Lower leg skin (tissue), 4 donors: ENCODE data around the gene PHLDB3. TPM values are rescaled to one million over a fixed set of nuclear protein-coding genes. Genes with fewer than 3 reads are reported as not detected.

Experiments
- DNase-seq, 2 donors: peaks; one replicate each; pipeline ENCODE4 v3.0.0-alpha.2; 2019; ENCODE audit warnings: low spot score in 2 of 2
- H3K4me3 ChIP-seq: fragments of 200-600 bp; sonication (generic); 2 replicates; pipeline ENCODE4 v1.5.1; 2017; ENCODE audit warnings: mild to moderate bottlenecking, low read depth; ENCODE audit not compliant: poor library complexity, severe bottlenecking
- POLR2A ChIP-seq, 2 donors: fragments of 450-650 bp; IDR thresholded peaks; one replicate each; pipeline ENCODE4 v1.6.1; 2016 to 2017; ENCODE audit warnings: antibody characterized with exemption in 2 of 2, mild to moderate bottlenecking in 1 of 2, moderate library complexity in 1 of 2
- WGBS, 2 donors: methylation state at CpG; one replicate each; pipeline ENCODE4 v1.1.5; 2018; 5-methylcytosine and 5-hydroxymethylcytosine counted together
- intact Hi-C: fragments of 100-400 bp; cut with DNase I; formaldehyde crosslinking; loops from one replicate; pipeline ENCODE4 v1.15.0; 2023; ENCODE audit warnings: low total_unique reads
- total RNA-seq, 4 donors: library from RNA; depleted of rRNA; stranded (reverse); fragments of >200 nt; gene quantifications; one replicate each; pipeline ENCODE4 v1.1.0, GENCODE V29; 2016
- TF ChIP-seq, protein P1 (sequence below), 3 donors: fragments of 450-650 bp; IDR thresholded peaks; one replicate each; pipeline ENCODE4 v1.5.1; 2016; ENCODE audit warnings: antibody characterized with exemption in 3 of 3, mild to moderate bottlenecking in 3 of 3, moderate library complexity in 2 of 3

PHLDB3 gene
- total RNA-seq, 4 donors from 2014 or later, result 86.9 to 136 (median 114) TPM

DNA sequence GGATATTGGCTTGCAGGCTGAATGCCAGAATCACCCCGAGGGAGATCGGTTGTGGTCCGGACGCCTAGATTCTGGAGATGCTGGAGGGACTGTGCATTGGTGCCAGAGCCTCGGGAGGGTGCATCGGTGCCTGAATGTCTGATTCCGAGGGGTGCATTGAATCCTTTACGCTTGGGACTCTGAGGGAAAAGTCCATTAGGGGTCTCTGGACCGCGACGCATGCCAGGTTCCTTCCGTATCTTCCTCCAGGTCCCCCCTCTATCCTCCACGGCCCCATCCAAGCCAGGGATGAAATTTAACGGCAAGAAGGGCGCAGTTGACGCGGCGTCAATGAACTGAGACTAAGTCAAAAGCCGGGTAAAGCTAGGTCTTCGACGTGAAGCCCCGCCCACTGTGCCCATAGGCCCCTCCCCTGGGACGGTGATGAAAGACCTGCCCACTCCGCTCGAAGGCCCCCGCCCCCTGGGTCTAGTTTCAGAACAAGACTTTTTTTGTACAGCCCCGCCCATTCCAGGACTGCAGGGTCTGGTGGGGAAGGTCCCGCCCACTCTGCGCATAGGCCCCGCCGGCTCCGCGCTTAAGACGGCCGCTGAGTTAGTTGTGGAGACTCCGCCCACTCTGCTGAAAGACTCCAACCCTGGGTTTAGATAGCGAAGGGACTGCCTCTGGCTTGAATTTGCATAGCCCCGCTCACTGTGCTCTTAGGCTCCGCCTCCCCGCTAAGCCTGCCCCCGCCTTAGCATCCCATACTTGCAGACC lies 29.2 kb upstream of the PHLDB3 start:
- WGBS, 2 donors, result 1% methylated on average over 34 to 41 of the region's 41 CpGs
- intact Hi-C loops, result no loop called here

DNA sequence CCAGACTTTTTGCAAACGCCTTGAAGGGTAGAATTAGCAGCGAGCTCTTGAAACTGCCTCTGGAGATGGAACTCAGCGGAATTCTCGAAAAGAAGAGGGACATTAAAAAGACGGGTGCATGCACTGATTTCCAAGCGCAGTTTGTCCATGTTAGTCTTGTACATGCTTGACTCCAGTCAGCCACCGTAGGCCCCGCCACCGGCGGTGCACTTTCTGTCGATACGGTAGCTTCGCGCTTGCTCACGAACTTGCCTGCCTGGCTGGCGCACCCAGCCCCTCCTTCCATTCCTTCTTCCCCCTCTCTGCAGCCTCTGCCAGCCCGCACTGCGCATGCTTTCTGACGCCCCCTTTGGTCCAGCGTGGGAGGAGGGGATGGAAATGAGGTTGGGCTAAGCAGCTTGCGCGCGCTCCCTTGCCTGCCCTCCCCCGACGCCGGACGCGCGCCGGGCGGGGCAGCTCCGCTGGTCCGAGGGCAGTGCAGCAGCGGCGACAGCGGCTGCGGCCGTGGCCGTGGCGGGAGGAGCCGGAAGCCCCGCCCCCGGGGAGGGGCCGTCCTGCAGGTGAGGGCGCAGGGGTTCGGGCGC lies 28.5 kb upstream of the PHLDB3 start, which contains the start of gene ZNF575:
Gene ZNF575 (plus strand): TSS at position 227 of the 584 bp plus-strand sequence. CDS start 1,235 bp downstream, outside the sequence.
- intact Hi-C loops, result no loop called here
- peak within 1 kb of the TSS; percentile 60 for H3K4me3 ChIP-seq
- TF ChIP-seq, protein P1, sequence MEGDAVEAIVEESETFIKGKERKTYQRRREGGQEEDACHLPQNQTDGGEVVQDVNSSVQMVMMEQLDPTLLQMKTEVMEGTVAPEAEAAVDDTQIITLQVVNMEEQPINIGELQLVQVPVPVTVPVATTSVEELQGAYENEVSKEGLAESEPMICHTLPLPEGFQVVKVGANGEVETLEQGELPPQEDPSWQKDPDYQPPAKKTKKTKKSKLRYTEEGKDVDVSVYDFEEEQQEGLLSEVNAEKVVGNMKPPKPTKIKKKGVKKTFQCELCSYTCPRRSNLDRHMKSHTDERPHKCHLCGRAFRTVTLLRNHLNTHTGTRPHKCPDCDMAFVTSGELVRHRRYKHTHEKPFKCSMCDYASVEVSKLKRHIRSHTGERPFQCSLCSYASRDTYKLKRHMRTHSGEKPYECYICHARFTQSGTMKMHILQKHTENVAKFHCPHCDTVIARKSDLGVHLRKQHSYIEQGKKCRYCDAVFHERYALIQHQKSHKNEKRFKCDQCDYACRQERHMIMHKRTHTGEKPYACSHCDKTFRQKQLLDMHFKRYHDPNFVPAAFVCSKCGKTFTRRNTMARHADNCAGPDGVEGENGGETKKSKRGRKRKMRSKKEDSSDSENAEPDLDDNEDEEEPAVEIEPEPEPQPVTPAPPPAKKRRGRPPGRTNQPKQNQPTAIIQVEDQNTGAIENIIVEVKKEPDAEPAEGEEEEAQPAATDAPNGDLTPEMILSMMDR (IDR thresholded peaks at IDR 0.05), result no peak
- no peak for TF ChIP-seq POLR2A (IDR thresholded peaks at IDR 0.05)
- 0 to 1% methylated on average over 26 to 46 of the region's 47 CpGs for WGBS, 2 donors
- peak; percentile 83 to 97 for DNase-seq

More for the DNA sequence above, 29.2 kb upstream of the PHLDB3 start:
- peak overlapping the region; percentile 60 for H3K4me3 ChIP-seq
- DNase-seq, result peak; percentile 99
- TF ChIP-seq POLR2A (IDR thresholded peaks at IDR 0.05), result no peak
- TF ChIP-seq, protein P1 (IDR thresholded peaks at IDR 0.05), result no peak

DNA sequence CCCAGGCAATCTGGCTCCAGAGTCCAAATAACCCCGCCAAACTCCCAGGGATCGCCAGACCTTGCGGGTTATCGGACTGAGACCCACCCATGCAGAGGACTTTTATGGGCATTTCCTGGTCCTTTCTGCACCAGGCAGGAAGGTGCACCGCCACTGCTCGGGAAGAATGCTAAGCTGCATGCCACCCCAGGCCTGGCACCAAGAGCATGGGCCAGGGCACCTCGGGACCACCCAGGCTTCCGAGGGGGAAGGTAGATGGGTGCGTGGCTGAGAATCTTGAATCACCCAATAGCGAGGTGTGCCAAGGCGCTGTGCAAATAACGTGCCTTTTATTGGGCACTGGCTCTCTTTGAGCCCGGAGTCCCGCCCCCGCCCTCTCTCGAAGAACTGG lies 28.0 kb upstream of the PHLDB3 start:
- peak overlapping the region; percentile 60 for H3K4me3 ChIP-seq
- WGBS, 2 donors, result 1 to 2% methylated on average over 13 of the region's 16 CpGs
- TF ChIP-seq POLR2A (IDR thresholded peaks at IDR 0.05), result no peak
- TF ChIP-seq, protein P1 (IDR thresholded peaks at IDR 0.05), result no peak
- peak; percentile 32 to 88 for DNase-seq
- intact Hi-C loops, result no loop called here

DNA sequence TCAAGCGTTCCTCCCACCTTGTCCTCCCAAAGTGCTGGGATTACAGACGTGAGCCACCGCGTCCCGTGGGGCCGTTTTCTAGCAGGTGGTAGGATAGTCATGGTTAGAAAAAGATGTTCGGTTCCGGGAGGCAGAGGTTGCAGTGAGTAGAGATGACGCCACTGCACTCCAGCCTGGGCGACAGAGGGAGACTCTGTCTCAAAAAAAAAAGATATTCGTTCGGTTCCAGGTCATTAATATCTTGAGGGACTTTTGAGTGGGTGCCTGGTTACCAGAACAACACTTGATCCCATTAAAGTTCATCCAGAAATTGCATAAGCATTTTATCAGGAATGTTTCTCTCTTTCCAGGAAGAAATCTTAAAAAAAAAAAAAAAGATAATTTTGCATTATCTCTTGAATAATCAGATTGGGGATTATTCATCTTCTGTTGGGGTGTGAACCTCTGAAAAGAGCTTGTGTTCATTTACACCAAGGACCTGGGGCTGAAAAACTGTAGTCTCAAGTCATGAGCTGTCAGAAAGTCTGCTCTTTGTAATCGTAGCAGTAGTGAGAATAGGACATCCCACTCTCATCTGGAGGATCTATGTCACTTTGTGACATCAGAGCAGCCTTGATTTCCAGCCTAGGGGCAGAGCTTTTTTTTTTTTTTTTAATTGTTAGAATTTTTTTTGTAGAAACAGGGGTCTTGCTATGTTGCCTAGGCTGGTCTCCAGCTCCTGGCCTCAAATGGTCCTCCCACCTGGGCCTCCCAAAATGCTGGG lies 23.5 kb upstream of the PHLDB3 start:
- H3K4me3 ChIP-seq, result no peak overlapping the region
- DNase-seq, result no peak
- intact Hi-C loops, result no loop called here
- no peak for TF ChIP-seq POLR2A (IDR thresholded peaks at IDR 0.05)
- TF ChIP-seq, protein P1 (IDR thresholded peaks at IDR 0.05), result no peak
- WGBS, 2 donors, result 21 to 27% methylated on average over 13 of the region's 13 CpGs

DNA sequence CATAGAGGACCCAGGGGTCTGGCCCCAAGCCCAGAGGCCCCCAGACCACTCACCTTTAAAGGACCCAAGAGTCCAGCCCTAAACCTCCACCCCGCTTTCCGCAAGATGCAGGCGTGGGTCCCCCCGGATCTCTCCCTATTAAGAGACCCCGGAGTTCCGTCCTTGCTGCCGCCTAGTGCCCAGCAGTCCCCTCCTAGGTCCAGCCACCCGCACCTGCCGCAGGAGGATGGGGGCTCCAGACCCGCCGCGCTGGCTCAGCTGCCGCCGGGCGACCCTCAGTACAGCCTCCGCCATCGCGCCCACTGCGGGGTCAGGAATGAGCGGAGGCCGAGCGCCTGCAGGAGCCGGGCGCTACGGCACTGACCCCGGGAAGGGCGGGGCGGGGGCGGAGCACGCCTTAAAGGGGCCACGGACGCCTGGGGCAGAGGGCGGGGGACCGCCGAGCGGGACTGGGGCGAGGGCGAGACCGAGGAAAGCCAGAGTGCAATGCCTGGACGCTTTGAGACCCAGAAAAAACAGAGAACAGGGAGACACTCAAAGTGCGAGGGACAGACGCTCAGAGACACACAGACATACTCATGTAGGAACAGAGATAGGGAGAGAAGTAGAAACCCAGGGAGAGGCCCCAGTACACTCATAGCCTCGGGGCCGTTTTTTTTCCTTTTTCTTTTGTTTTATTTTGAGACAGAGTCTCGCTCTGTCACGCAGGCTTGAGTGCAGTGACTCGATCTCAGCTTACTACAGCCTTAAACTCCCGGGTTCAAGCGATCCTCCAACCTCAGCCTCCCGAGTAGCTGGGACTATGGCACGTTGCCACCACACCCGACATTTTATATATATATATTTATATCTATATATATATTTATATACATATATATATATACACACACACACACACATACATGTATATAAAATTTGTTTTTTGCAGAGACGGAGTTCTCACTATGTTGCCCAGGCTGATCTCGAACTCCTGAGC lies 22.6 kb upstream of the PHLDB3 start, which contains the start of gene ETHE1:
Gene ETHE1 (minus strand): TSS at position 318 of the 976 bp plus-strand sequence. CDS start 24 bp downstream, at position 294.
- H3K4me3 ChIP-seq, result peak within 1 kb of the TSS; percentile 67
- TF ChIP-seq, protein P1 (IDR thresholded peaks at IDR 0.05), result no peak
- TF ChIP-seq POLR2A (IDR thresholded peaks at IDR 0.05), result no peak
- DNase-seq, result peak; percentile 64 to 97
- 2 to 4% methylated on average over 40 to 47 of the region's 54 CpGs for WGBS, 2 donors
- intact Hi-C loops, result no loop called here
